ENCODE measurements around the gene DEGS1. TPM values are rescaled to one million over a fixed set of nuclear protein-coding genes. Genes with fewer than 3 reads are reported as not detected.

DEGS1 gene
- total and polyA plus RNA-seq, 3 donors from 2014 or later = 58.1 to 83.0 (median 60.5) TPM

DNA sequence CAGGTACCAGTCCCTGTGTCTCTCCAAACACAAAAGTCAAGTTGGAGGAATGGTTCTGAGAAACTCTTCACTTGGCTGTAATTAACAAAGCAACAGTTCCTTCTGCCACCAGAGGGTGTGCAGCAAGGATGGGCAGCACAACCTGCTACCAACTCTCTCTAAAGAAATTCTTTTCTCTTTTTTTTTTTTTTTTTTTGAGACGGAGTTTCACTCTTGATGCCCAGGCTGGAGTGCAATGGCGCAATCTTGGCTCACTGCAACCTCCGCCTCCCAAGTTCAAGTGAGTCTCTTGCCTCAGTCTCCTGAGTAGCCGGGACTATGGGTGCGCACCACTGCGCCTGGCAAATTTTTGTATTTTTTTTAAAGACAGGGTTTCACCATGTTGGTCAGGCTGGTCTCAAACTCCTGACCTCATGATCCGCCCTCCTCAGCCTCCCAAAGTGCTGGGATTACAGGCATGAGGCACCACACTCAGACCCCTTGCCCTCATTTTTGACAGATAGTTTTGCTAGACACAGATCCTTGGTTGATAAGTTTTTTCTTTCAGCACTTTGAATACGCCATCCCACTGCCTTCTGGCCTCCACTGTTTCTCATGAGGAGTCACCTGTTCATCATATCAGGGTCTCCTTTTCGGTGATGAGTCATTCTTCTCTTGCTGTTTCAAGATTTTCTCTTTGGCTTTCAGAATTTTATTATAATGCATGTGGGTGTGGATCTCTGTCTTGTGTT, 12.1 kb upstream of the DEGS1 start:
- no peak for DNase-seq
- H3K4me1 ChIP-seq = no peaks in the 10 kb centered on the region
- no peak overlapping the region for H3K4me3 ChIP-seq
- WGBS, 2 donors = 85 to 88% methylated on average over 9 of the region's 9 CpGs
- no peaks in the 10 kb centered on the region for H3K36me3 ChIP-seq (ENCODE audit: low read depth, missing control alignments)
- intact Hi-C loops (cut with DNase I; ENCODE audit: low total_unique reads) = no loop called here
- no peak for TF ChIP-seq POLR2A (IDR thresholded peaks at IDR 0.05)
- TF ChIP-seq, protein P1, sequence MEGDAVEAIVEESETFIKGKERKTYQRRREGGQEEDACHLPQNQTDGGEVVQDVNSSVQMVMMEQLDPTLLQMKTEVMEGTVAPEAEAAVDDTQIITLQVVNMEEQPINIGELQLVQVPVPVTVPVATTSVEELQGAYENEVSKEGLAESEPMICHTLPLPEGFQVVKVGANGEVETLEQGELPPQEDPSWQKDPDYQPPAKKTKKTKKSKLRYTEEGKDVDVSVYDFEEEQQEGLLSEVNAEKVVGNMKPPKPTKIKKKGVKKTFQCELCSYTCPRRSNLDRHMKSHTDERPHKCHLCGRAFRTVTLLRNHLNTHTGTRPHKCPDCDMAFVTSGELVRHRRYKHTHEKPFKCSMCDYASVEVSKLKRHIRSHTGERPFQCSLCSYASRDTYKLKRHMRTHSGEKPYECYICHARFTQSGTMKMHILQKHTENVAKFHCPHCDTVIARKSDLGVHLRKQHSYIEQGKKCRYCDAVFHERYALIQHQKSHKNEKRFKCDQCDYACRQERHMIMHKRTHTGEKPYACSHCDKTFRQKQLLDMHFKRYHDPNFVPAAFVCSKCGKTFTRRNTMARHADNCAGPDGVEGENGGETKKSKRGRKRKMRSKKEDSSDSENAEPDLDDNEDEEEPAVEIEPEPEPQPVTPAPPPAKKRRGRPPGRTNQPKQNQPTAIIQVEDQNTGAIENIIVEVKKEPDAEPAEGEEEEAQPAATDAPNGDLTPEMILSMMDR (IDR thresholded peaks at IDR 0.05) = no peak
- H3K27ac ChIP-seq = no peak overlapping the region
- H3K27me3 ChIP-seq = no peaks in the 10 kb centered on the region
- no peaks in the 10 kb centered on the region for H3K9me3 ChIP-seq

DNA sequence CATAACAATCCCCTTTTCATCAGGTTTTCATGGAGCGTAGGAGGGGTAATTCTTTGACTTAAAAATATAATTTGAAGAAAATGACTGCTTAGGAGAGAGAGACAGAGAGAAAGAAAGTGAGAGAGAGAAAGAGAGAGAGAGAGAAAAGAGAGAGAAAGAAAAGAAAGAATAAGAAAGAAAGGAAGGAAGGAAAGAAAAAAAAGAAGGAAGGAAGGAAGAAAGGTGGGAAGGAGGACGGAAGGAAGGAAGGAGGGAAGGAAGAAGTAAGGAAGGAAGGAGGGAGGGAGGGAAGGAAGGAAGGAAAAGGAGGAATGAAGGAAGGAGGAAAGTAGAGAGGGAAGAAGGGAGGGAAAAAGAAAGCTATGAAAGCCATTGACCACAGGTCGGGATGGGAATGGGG, 10.8 kb upstream of the DEGS1 start:
- H3K36me3 ChIP-seq (ENCODE audit: low read depth, missing control alignments) = no peaks in the 10 kb centered on the region
- no peaks in the 10 kb centered on the region for H3K4me1 ChIP-seq
- no peaks in the 10 kb centered on the region for H3K27me3 ChIP-seq
- 77 to 95% methylated on average over 3 of the region's 3 CpGs for WGBS, 2 donors
- intact Hi-C loops (cut with DNase I; ENCODE audit: low total_unique reads) = no loop called here
- no peak overlapping the region for H3K27ac ChIP-seq
- H3K4me3 ChIP-seq = no peak overlapping the region
- TF ChIP-seq, protein P1 (IDR thresholded peaks at IDR 0.05) = no peak
- TF ChIP-seq POLR2A (IDR thresholded peaks at IDR 0.05) = no peak
- no peaks in the 10 kb centered on the region for H3K9me3 ChIP-seq
- DNase-seq = no peak

DNA sequence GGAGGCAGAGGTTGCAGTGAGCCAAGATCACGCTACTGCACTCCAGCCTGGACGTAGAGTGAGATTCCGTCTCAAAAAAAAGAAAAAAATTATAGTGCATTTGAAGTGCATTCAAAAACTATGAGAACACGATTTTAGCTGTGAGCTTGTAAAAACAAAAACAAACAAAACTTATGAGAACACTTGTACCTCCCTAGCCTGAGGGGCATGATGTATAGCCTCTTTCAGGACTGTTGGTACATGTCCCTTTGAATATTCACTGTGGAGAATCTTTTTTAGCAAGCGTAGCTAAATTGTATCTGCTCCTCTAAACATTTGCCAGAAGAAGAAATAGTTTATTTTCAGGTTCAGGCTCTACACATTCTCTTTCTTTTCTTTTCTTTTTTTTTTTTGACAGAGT, 9.5 kb upstream of the DEGS1 start:
- 77 to 84% methylated on average over 5 of the region's 5 CpGs for WGBS, 2 donors
- no peak overlapping the region for H3K27ac ChIP-seq
- TF ChIP-seq POLR2A (IDR thresholded peaks at IDR 0.05) = no peak
- TF ChIP-seq, protein P1 (IDR thresholded peaks at IDR 0.05) = no peak

DNA sequence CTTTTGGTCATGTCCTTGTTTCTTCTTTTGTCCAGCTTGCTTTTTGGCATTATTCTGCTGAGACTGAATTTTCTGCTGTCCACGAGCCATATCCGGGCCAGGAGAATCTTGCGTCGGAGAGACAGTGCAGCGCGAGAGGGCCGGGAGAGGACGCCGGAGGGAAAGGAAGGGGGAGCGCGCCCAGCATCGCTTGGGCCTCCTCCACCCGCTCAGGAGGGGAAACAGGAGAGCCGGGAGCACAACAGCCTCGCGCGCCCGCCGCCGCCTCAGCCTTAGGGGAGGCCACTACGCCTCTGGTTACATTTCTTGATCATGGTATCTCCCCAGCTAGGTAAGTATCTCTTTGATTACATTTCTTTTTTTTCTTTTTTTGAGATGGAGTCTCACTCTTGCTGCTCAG, 7.4 kb upstream of the DEGS1 start:
- DNase-seq = peak; percentile 56
- Histone ChIP-seq H3K9me3 (no peaks in the 10 kb centered on the region), H3K27me3 (no peaks in the 10 kb centered on the region), H3K4me1 (no peaks in the 10 kb centered on the region), H3K36me3 (ENCODE audit: low read depth, missing control alignments) (no peaks in the 10 kb centered on the region), H3K27ac (no peak overlapping the region), H3K4me3 (peak overlapping the region; percentile 15 to 38)
- no peak for TF ChIP-seq POLR2A (IDR thresholded peaks at IDR 0.05)
- TF ChIP-seq, protein P1 (IDR thresholded peaks at IDR 0.05) = no peak
- 5 to 8% methylated on average over 17 to 21 of the region's 21 CpGs for WGBS, 2 donors
- intact Hi-C loops (cut with DNase I; ENCODE audit: low total_unique reads) = no loop called here

More for the DNA sequence above, 9.5 kb upstream of the DEGS1 start:
- DNase-seq = no peak
- Histone ChIP-seq H3K4me3 (no peak overlapping the region), H3K9me3 (no peaks in the 10 kb centered on the region), H3K36me3 (ENCODE audit: low read depth, missing control alignments) (no peaks in the 10 kb centered on the region), H3K27me3 (no peaks in the 10 kb centered on the region), H3K4me1 (no peaks in the 10 kb centered on the region)
- intact Hi-C loops (cut with DNase I; ENCODE audit: low total_unique reads) = no loop called here
